CD4-positive, CD25-positive, alpha-beta regulatory T cell (primary cell): ENCODE results near the gene LAIR1. TPM values are rescaled to one million over a fixed set of nuclear protein-coding genes. Genes with fewer than 3 reads are reported as not detected.

Experiments used
- ATAC-seq, 2 donors: fragments of 150-1000 bp; cut with Tn5 transposase; one replicate each; pipeline ENCODE4 v1.10.0; 2021; ENCODE audit warnings: low read depth in 2 of 2, moderate number of reproducible peaks in 2 of 2, moderate library complexity in 1 of 2
- DNase-seq, 3 donors: peaks; one replicate each; pipeline versions ENCODE4 v3.0.0 to v3.0.0-alpha.2; 2012 to 2022; ENCODE audit warnings: mixed read lengths in 1 of 3
- H3K27ac ChIP-seq: one replicate; pipeline ENCODE4 v1.7.0; 2013; ENCODE audit warnings: mild to moderate bottlenecking, low read length; ENCODE audit not compliant: insufficient read depth, poor library complexity, severe bottlenecking
- H3K27me3 ChIP-seq: one replicate; pipeline ENCODE4 v1.7.0; 2013; ENCODE audit warnings: low read length; ENCODE audit not compliant: control insufficient read depth, insufficient read depth
- H3K36me3 ChIP-seq: one replicate; pipeline ENCODE4 v1.7.0; 2013; ENCODE audit warnings: mild to moderate bottlenecking, low read length, moderate library complexity; ENCODE audit not compliant: control insufficient read depth, insufficient read depth
- H3K4me1 ChIP-seq: 2 replicates; pipeline ENCODE4 v1.7.0; 2013; ENCODE audit warnings: mild to moderate bottlenecking, low read length; ENCODE audit not compliant: insufficient read depth, control insufficient read depth, poor library complexity, severe bottlenecking
- H3K4me3 ChIP-seq: one replicate; pipeline ENCODE4 v1.7.0; 2013; ENCODE audit warnings: low read depth, mild to moderate bottlenecking, low read length, moderate library complexity
- H3K9me3 ChIP-seq, 2 experiments: 1 replicate in 1 of 2; 2 replicates in 1 of 2; pipeline ENCODE4 v1.7.0; 2013; ENCODE audit warnings: low read length in 2 of 2, mild to moderate bottlenecking in 1 of 2, moderate library complexity in 1 of 2; ENCODE audit not compliant: control insufficient read depth in 2 of 2
- H3K27ac Mint-ChIP-seq, 3 donors: one replicate each; pipeline ENCODE4 v1.8.0; 2020 to 2022; ENCODE audit warnings: mild to moderate bottlenecking in 3 of 3, mixed read lengths in 3 of 3, moderate library complexity in 2 of 3
- H3K27me3 Mint-ChIP-seq: one replicate; pipeline ENCODE4 v1.8.0; 2022; ENCODE audit warnings: mild to moderate bottlenecking, mixed read lengths
- H3K36me3 Mint-ChIP-seq: one replicate; pipeline ENCODE4 v1.8.0; 2020; ENCODE audit warnings: mixed read lengths
- H3K4me1 Mint-ChIP-seq, 4 donors: one replicate each; pipeline ENCODE4 v1.8.0; 2020 to 2022; ENCODE audit warnings: mixed read lengths in 4 of 4, mild to moderate bottlenecking in 1 of 4
- H3K4me3 Mint-ChIP-seq, 4 donors: one replicate each; pipeline ENCODE4 v1.8.0; 2020 to 2022; ENCODE audit warnings: mild to moderate bottlenecking in 4 of 4, mixed read lengths in 4 of 4, moderate library complexity in 3 of 4
- H3K9me3 Mint-ChIP-seq, 7 donors: one replicate each; pipeline ENCODE4 v1.8.0; 2020 to 2022; ENCODE audit warnings: mixed read lengths in 7 of 7, mild to moderate bottlenecking in 3 of 7, moderate library complexity in 2 of 7
- polyA plus RNA-seq, 4 donors: library from polyadenylated mRNA; unstranded; fragments of 300-500 nt; fragmentation: Illumina TruSeq; gene quantifications; one replicate each; pipeline ENCODE4 v1.2.3, GENCODE V29; 2021
- total RNA-seq: library from RNA; stranded (reverse); gene quantifications from one replicate; pipeline ENCODE4 v1.2.3, GENCODE V29; 2022

Gene LAIR1
- total and polyA plus RNA-seq, 5 donors from 2014 or later: 33.2 to 61.8 (median 42.4) TPM

GRCh38 chr19:54339646-54340358 is 24.9 kb downstream of the LAIR1 start:
- no peaks in the 10 kb centered on the region for H3K36me3 Mint-ChIP-seq
- no peak for ATAC-seq
- Histone ChIP-seq H3K36me3 (no peaks in the 10 kb centered on the region), H3K4me1 (no peaks in the 10 kb centered on the region), H3K27ac (no peak overlapping the region), H3K4me3 (no peak overlapping the region), H3K27me3 (no peaks in the 10 kb centered on the region), H3K9me3 (no peaks in the 10 kb centered on the region)
- H3K27me3 Mint-ChIP-seq: peaks cover 22% of the 10 kb centered on the region
- peaks cover 0 to 2% (median 0%) of the 10 kb centered on the region in 7 donors for H3K9me3 Mint-ChIP-seq
- H3K4me3 Mint-ChIP-seq: no peak overlapping the region
- peaks cover 0 to 2% (median 0%) of the 10 kb centered on the region in 4 donors for H3K4me1 Mint-ChIP-seq
- peak overlapping the region in 1 of 3 donors; percentile 7 for H3K27ac Mint-ChIP-seq
- DNase-seq: no peak

DNA sequence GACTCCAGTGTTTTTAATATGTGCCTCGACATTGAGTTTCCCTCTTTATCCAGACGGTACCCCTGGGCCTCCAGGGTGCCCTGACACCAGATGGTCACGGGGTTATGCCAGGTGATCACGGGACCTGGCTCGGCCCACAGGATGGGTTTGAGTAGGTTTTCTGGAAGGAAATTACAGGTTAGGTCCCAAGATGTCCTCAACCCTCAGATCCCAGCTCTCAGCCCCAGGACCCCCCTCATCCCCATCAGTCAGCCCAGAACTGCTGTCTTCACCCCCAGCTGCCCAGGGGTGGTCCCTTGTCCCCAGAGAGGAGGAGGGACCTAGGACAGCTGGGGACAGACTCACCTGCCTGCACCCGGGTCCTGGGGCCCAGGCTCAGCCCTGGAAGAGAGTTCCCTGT is 26.2 kb downstream of the LAIR1 start:
- Histone ChIP-seq H3K27me3 (no peaks in the 10 kb centered on the region), H3K9me3 (no peaks in the 10 kb centered on the region), H3K4me3 (no peak overlapping the region), H3K27ac (no peak overlapping the region), H3K4me1 (no peaks in the 10 kb centered on the region), H3K36me3 (no peaks in the 10 kb centered on the region)
- Mint-ChIP-seq H3K36me3 (no peaks in the 10 kb centered on the region), H3K4me3 (no peak overlapping the region), H3K9me3 (peaks cover 0 to 2% (median 0%) of the 10 kb centered on the region in 7 donors), H3K27ac (no peak overlapping the region), H3K27me3 (peaks cover 22% of the 10 kb centered on the region), H3K4me1 (peaks cover 0 to 2% (median 0%) of the 10 kb centered on the region in 4 donors)
- no peak for ATAC-seq
- no peak for DNase-seq

DNA sequence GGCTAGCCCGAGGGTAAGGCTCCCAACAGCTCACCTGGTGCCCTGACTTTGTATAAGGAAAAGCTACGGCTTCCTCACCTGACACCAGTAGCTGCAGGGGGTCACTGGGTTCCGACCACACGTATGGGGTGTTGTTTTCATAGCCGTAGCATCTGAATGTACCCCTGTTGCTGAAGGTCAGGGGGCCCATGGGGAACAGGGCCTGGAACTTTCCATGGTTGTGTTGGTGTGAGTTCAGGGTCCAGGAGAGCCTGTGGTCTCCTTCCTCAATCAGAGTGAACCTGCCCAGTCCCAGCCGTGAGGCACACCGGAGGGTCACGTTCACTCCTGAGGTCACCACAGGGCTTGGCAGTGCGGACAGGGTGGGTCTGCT is 26.9 kb downstream of the LAIR1 start:
- no peaks in the 10 kb centered on the region for H3K36me3 ChIP-seq
- H3K4me3 ChIP-seq: no peak overlapping the region
- H3K27ac ChIP-seq: no peak overlapping the region
- H3K27me3 ChIP-seq: no peaks in the 10 kb centered on the region
- no peaks in the 10 kb centered on the region for H3K4me1 ChIP-seq
- peaks cover 0 to 2% (median 0%) of the 10 kb centered on the region in 4 donors for H3K4me1 Mint-ChIP-seq
- H3K27me3 Mint-ChIP-seq: peaks cover 22% of the 10 kb centered on the region
- H3K4me3 Mint-ChIP-seq: peak overlapping the region in 1 of 4 donors; percentile 68
- ATAC-seq (no peak), DNase-seq (no peak)
- H3K36me3 Mint-ChIP-seq: no peaks in the 10 kb centered on the region
- peaks cover 0 to 2% (median 0%) of the 10 kb centered on the region in 7 donors for H3K9me3 Mint-ChIP-seq
- no peaks in the 10 kb centered on the region for H3K9me3 ChIP-seq
- H3K27ac Mint-ChIP-seq: no peak overlapping the region

DNA sequence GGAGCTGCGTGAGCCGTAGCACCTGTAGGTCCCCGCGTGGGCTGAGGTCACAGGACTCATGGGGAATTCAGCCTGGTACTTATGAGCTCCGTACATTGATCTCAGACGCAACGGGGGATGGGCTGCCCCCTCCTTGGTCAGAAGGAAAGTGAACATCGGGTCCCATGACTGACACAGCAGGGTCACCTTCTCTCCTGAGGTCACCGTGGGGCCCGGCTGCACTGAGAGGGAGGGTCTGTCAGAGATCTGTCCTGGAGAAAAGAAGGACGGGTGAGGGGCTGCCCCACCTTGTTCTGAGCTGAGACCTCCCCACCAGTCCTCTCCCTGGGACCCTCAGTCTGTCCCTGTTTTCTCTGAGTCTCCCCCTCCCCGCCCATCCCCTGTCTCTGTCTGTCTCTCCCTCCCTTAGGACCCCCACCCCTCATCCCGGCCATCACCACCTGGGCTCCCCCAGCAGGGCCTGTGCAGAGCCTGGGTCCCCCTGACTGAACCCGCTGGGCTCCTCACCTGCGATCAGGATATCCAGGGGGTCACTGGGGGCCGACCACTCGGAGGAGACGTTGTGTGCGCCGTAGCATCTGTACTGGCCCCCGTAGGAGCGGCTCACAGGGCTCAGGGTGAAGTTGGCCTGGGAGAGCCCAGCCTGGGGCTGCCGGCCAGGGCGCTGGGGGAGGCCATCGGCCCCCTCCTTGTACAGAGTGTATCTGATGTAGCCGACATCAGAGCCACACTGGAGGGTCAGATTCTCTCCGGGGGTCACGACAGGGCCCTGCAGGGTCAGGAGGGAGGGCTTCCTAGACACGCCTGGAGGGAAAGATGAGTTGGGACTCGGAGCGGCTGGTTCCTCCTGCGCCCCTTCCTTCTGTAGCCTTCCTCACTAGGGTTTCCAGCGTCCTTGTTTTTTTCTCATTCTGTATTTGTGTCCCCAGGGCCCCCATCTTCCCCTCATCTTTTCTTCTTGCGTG is 27.6 kb downstream of the LAIR1 start:
- Histone ChIP-seq H3K9me3 (no peaks in the 10 kb centered on the region), H3K4me3 (no peak overlapping the region), H3K36me3 (no peaks in the 10 kb centered on the region), H3K27ac (no peak overlapping the region), H3K27me3 (no peaks in the 10 kb centered on the region), H3K4me1 (no peaks in the 10 kb centered on the region)
- peak overlapping the region in 1 of 4 donors; percentile 68 for H3K4me3 Mint-ChIP-seq
- DNase-seq (no peak), ATAC-seq (no peak)
- H3K27me3 Mint-ChIP-seq: peaks cover 19% of the 10 kb centered on the region
- peaks cover 0 to 2% (median 0%) of the 10 kb centered on the region in 4 donors for H3K4me1 Mint-ChIP-seq
- peaks cover 0 to 2% (median 0%) of the 10 kb centered on the region in 7 donors for H3K9me3 Mint-ChIP-seq
- no peaks in the 10 kb centered on the region for H3K36me3 Mint-ChIP-seq
- H3K27ac Mint-ChIP-seq: no peak overlapping the region

DNA sequence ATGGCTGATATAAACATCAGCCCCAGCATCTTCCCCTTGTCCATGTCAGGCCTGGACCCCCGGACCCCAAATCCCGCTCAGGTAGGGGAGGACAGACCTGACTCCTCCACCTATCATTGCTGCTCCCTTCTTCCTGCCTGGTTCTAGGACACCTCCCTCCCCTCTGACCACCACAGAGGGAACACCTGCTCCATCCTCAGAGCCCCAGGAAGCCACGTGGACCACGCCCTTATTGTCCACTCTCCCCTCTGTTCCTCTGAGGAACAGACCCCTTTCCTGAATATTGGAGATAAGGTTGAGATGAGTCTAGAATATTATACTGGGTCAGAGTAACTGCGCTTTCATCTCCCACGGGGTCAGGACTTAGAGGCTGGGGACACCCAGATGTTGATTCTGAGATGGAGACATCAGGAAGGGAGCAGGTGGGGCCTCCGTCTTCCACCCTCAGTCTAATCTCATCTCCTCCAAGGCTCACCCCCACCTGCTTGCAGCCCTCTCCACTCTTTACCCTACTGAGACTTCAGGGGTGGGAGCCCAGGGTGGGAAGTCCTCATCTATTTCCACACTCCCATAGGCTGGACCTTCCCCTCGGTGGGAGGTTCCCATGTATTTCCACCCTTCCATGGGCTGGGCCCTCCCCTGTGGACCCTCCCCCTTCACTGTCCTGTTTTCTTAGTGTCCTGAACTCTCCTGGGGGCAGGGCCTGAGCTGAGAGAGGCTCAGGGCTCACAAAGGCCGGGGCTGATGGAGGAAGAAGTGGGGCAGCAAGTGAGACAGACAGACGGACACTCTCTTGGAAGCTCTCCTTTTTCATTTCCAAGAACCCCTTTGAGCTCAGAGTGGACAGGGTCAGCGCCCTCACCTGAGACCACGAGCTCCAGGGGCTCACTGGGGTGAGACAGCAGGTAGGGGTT is 28.5 kb downstream of the LAIR1 start:
- Mint-ChIP-seq H3K27ac (peak overlapping the region in 1 of 3 donors; percentile 78), H3K27me3 (peaks cover 18% of the 10 kb centered on the region), H3K4me1 (peaks cover 0 to 2% (median 0%) of the 10 kb centered on the region in 4 donors), H3K36me3 (no peaks in the 10 kb centered on the region), H3K4me3 (no peak overlapping the region), H3K9me3 (peaks cover 0 to 2% (median 0%) of the 10 kb centered on the region in 7 donors)
- Histone ChIP-seq H3K27me3 (no peaks in the 10 kb centered on the region), H3K4me3 (no peak overlapping the region), H3K36me3 (no peaks in the 10 kb centered on the region), H3K27ac (no peak overlapping the region), H3K4me1 (no peaks in the 10 kb centered on the region), H3K9me3 (no peaks in the 10 kb centered on the region)
- ATAC-seq: no peak
- no peak for DNase-seq

GRCh38 chr19:54335164-54335563 is 29.6 kb downstream of the LAIR1 start:
- H3K4me1 Mint-ChIP-seq: peaks cover 0 to 2% (median 0%) of the 10 kb centered on the region in 4 donors
- DNase-seq (no peak), ATAC-seq (no peak)
- Histone ChIP-seq H3K4me3 (no peak overlapping the region), H3K27ac (no peak overlapping the region), H3K4me1 (no peaks in the 10 kb centered on the region), H3K9me3 (no peaks in the 10 kb centered on the region), H3K27me3 (no peaks in the 10 kb centered on the region), H3K36me3 (no peaks in the 10 kb centered on the region)
- peaks cover 18% of the 10 kb centered on the region for H3K27me3 Mint-ChIP-seq
- no peaks in the 10 kb centered on the region for H3K36me3 Mint-ChIP-seq
- H3K27ac Mint-ChIP-seq: no peak overlapping the region
- H3K9me3 Mint-ChIP-seq: peaks cover 0 to 2% (median 0%) of the 10 kb centered on the region in 7 donors
- H3K4me3 Mint-ChIP-seq: no peak overlapping the region
